KMS-11 (cell line): ENCODE results near the gene TTC3.

Source experiments
- H2AFZ ChIP-seq: fragments of 200-600 bp; sonication (generic); 2 replicates; pipeline ENCODE4 v1.6.1; 2016; ENCODE audit warnings: antibody characterized with exemption, mixed run types, low read depth
- H3K27ac ChIP-seq: fragments of 200-600 bp; sonication (generic); 2 replicates; pipeline ENCODE4 v1.6.1; 2016; ENCODE audit warnings: mild to moderate bottlenecking, mixed run types
- H3K27me3 ChIP-seq: fragments of 200-600 bp; sonication (generic); 2 replicates; pipeline ENCODE4 v1.6.1; 2017; ENCODE audit warnings: mild to moderate bottlenecking, low read depth, mixed run types, moderate library complexity; ENCODE audit not compliant: insufficient read depth
- H3K36me3 ChIP-seq: fragments of 200-600 bp; sonication (generic); 2 replicates; pipeline ENCODE4 v1.6.1; 2017; ENCODE audit warnings: mild to moderate bottlenecking, mixed run types; ENCODE audit not compliant: insufficient read depth
- H3K4me1 ChIP-seq: fragments of 200-600 bp; sonication (generic); 2 replicates; pipeline ENCODE4 v1.6.1; 2016; ENCODE audit warnings: mild to moderate bottlenecking, low read depth, mixed run types; ENCODE audit not compliant: poor library complexity, severe bottlenecking
- H3K4me2 ChIP-seq: fragments of 200-600 bp; sonication (generic); 2 replicates; pipeline ENCODE4 v1.7.0; 2016; ENCODE audit warnings: mild to moderate bottlenecking, mixed run types
- H3K4me3 ChIP-seq: fragments of 200-600 bp; sonication (generic); IDR thresholded peaks from 2 replicates; pipeline ENCODE4 v1.6.1; 2017; ENCODE audit warnings: low read depth, low read length, mixed read lengths; ENCODE audit not compliant: insufficient read depth
- H3K79me2 ChIP-seq: fragments of 200-600 bp; sonication (generic); 2 replicates; pipeline ENCODE4 v1.6.1; 2016; ENCODE audit warnings: low read depth, mixed run types; ENCODE audit not compliant: insufficient read depth
- H3K9ac ChIP-seq: fragments of 200-600 bp; sonication (generic); 2 replicates; pipeline ENCODE4 v1.6.1; 2016; ENCODE audit warnings: mild to moderate bottlenecking, mixed run types
- H4K20me1 ChIP-seq: fragments of 200-600 bp; sonication (generic); 2 replicates; pipeline ENCODE4 v1.6.1; 2016; ENCODE audit warnings: mild to moderate bottlenecking, mixed run types; ENCODE audit not compliant: insufficient read depth
- CTCF ChIP-seq: fragments of 200-600 bp; sonication (generic); conservative IDR thresholded peaks from 2 replicates; pipeline ENCODE4 v1.6.1; 2017; ENCODE audit warnings: low read depth, mild to moderate bottlenecking, antibody characterized with exemption, low read length, moderate library complexity, mixed read lengths

Gene TTC3

GRCh38 chr21:37168666-37169065 lies 95.6 kb downstream of the TTC3 start:
- Histone ChIP-seq H3K4me1 (peaks cover 8% of the 10 kb centered on the region), H3K4me2 (no peak overlapping the region), H3K9ac (no peak overlapping the region), H3K36me3 (peaks cover 2% of the 10 kb centered on the region; the same call in 1 of the 2 replicates), H3K27ac (no peak overlapping the region), H3K79me2 (no peaks in the 10 kb centered on the region), H2AFZ (no peak overlapping the region), H3K27me3 (no peaks in the 10 kb centered on the region), H4K20me1 (no peaks in the 10 kb centered on the region), H3K4me3 (no peak overlapping the region)
- TF ChIP-seq CTCF = no peak

- Histone ChIP-seq H3K36me3 (peaks cover 4% of the 10 kb centered on the region; the same call in 1 of the 2 replicates), H3K27me3 (no peaks in the 10 kb centered on the region), H3K27ac (no peak overlapping the region), H4K20me1 (no peaks in the 10 kb centered on the region), H3K79me2 (no peaks in the 10 kb centered on the region), H3K9ac (no peak overlapping the region), H3K4me3 (no peak overlapping the region), H2AFZ (no peak overlapping the region), H3K4me1 (no peaks in the 10 kb centered on the region), H3K4me2 (no peak overlapping the region)
- TF ChIP-seq CTCF = no peak
These were observed 99.6 kb downstream of the TTC3 start for GRCh38 chr21:37172646-37173045.

- Histone ChIP-seq H3K36me3 (peaks cover 4% of the 10 kb centered on the region; the same call in 1 of the 2 replicates), H3K4me2 (no peak overlapping the region), H3K9ac (no peak overlapping the region), H3K4me1 (no peaks in the 10 kb centered on the region), H3K4me3 (no peak overlapping the region), H2AFZ (no peak overlapping the region), H3K27ac (no peak overlapping the region), H3K27me3 (no peaks in the 10 kb centered on the region), H3K79me2 (no peaks in the 10 kb centered on the region), H4K20me1 (no peaks in the 10 kb centered on the region)
- no peak for TF ChIP-seq CTCF
These were observed 103.7 kb downstream of the TTC3 start for GRCh38 chr21:37176716-37177115.

GRCh38 chr21:37181059-37181458 lies 108.0 kb downstream of the TTC3 start:
- H3K4me3 ChIP-seq = no peak overlapping the region
- no peaks in the 10 kb centered on the region for H3K27me3 ChIP-seq
- no peak overlapping the region for H2AFZ ChIP-seq
- H3K9ac ChIP-seq = no peak overlapping the region
- no peaks in the 10 kb centered on the region for H4K20me1 ChIP-seq
- H3K27ac ChIP-seq = no peak overlapping the region
- no peak for TF ChIP-seq CTCF
- no peaks in the 10 kb centered on the region for H3K4me1 ChIP-seq
- no peak overlapping the region for H3K4me2 ChIP-seq
- no peaks in the 10 kb centered on the region for H3K79me2 ChIP-seq
- no peaks in the 10 kb centered on the region for H3K36me3 ChIP-seq

GRCh38 chr21:37182222-37182621 lies 109.2 kb downstream of the TTC3 start:
- Histone ChIP-seq H3K4me1 (no peaks in the 10 kb centered on the region), H3K36me3 (no peaks in the 10 kb centered on the region), H3K79me2 (no peaks in the 10 kb centered on the region), H3K9ac (no peak overlapping the region), H4K20me1 (no peaks in the 10 kb centered on the region), H3K4me3 (no peak overlapping the region), H2AFZ (no peak overlapping the region), H3K27me3 (no peaks in the 10 kb centered on the region), H3K27ac (no peak overlapping the region), H3K4me2 (no peak overlapping the region)
- TF ChIP-seq CTCF = no peak
